ENCODE measurements around the gene SMIM11.

GRCh38 chr21:34342476-34342875 is 32.8 kb upstream of the SMIM11 start:
- TF ChIP-seq POLR2A (IDR thresholded peaks at IDR 0.05) = no peak
- TF ChIP-seq CTCF (IDR thresholded peaks at IDR 0.05) = no peak
- TF ChIP-seq POLR2AphosphoS5 (IDR thresholded peaks at IDR 0.05) = no peak
- TF ChIP-seq EP300 (IDR thresholded peaks at IDR 0.05) = no peak

All from gastroesophageal sphincter (tissue), 3 donors.